ENCODE results near the gene CACHD1. TPM values are rescaled to one million over a fixed set of nuclear protein-coding genes. Genes with fewer than 3 reads are reported as not detected.

Gene CACHD1
- total RNA-seq, 2 donors from 2014 or later = 5.3 to 6.7 TPM

GRCh38 chr1:64550946-64551605 is 81.1 kb downstream of the CACHD1 start:
- DNase-seq (ENCODE audit: low spot score) (no peak), ATAC-seq (ENCODE audit: insufficient number of reproducible peaks, low FRiP score, low read depth) (no peak)
- no peak for TF ChIP-seq CTCF (IDR thresholded peaks at IDR 0.05)
- Histone ChIP-seq H3K4me3 (no peak overlapping the region), H3K27me3 (replicated peaks; ENCODE audit: insufficient read depth) (no peaks in the 10 kb centered on the region), H3K36me3 (no peaks in the 10 kb centered on the region), H3K4me1 (ENCODE audit: control insufficient read depth in 1 of 2, low read depth in 2 of 2) (peaks cover 3 to 4% of the 10 kb centered on the region in 2 donors), H3K27ac (no peak overlapping the region), H3K9me3 (no peaks in the 10 kb centered on the region)

GRCh38 chr1:64553285-64553684 is 83.4 kb downstream of the CACHD1 start:
- Histone ChIP-seq H3K4me3 (no peak overlapping the region), H3K4me1 (ENCODE audit: control insufficient read depth in 1 of 2, low read depth in 2 of 2) (no peaks in the 10 kb centered on the region), H3K9me3 (no peaks in the 10 kb centered on the region), H3K27me3 (replicated peaks; ENCODE audit: insufficient read depth) (no peaks in the 10 kb centered on the region), H3K36me3 (no peaks in the 10 kb centered on the region), H3K27ac (no peak overlapping the region)
- no peak for ATAC-seq (ENCODE audit: insufficient number of reproducible peaks, low FRiP score, low read depth)
- no peak for DNase-seq (ENCODE audit: low spot score)
- TF ChIP-seq CTCF (IDR thresholded peaks at IDR 0.05) = no peak

- no peak for ATAC-seq (ENCODE audit: insufficient number of reproducible peaks, low FRiP score, low read depth)
Observed at GRCh38 chr1:64555947-64556346, 86.0 kb downstream of the CACHD1 start.

GRCh38 chr1:64561993-64562392 is 92.1 kb downstream of the CACHD1 start:
- Histone ChIP-seq H3K9me3 (peaks cover 6% of the 10 kb centered on the region), H3K27ac (no peak overlapping the region), H3K27me3 (replicated peaks; ENCODE audit: insufficient read depth) (no peaks in the 10 kb centered on the region), H3K4me1 (ENCODE audit: control insufficient read depth in 1 of 2, low read depth in 2 of 2) (no peaks in the 10 kb centered on the region), H3K4me3 (no peak overlapping the region), H3K36me3 (no peaks in the 10 kb centered on the region)
- no peak for TF ChIP-seq CTCF (IDR thresholded peaks at IDR 0.05)
- no peak for ATAC-seq (ENCODE audit: insufficient number of reproducible peaks, low FRiP score, low read depth)
- no peak for DNase-seq (ENCODE audit: low spot score)

More at GRCh38 chr1:64555947-64556346, 86.0 kb downstream of the CACHD1 start:
- H3K27ac ChIP-seq = no peak overlapping the region
- no peaks in the 10 kb centered on the region for H3K4me1 ChIP-seq (ENCODE audit: control insufficient read depth in 1 of 2, low read depth in 2 of 2)
- H3K4me3 ChIP-seq = no peak overlapping the region
- no peaks in the 10 kb centered on the region for H3K27me3 ChIP-seq (replicated peaks; ENCODE audit: insufficient read depth)
- H3K9me3 ChIP-seq = no peaks in the 10 kb centered on the region
- H3K36me3 ChIP-seq = no peaks in the 10 kb centered on the region
- no peak for DNase-seq (ENCODE audit: low spot score)
- TF ChIP-seq CTCF (IDR thresholded peaks at IDR 0.05) = no peak

- H3K4me1 ChIP-seq (ENCODE audit: control insufficient read depth in 1 of 2, low read depth in 2 of 2) = no peaks in the 10 kb centered on the region
- no peak for ATAC-seq (ENCODE audit: insufficient number of reproducible peaks, low FRiP score, low read depth)
Observed at GRCh38 chr1:64563958-64564565, 94.1 kb downstream of the CACHD1 start.

More at GRCh38 chr1:64563958-64564565, 94.1 kb downstream of the CACHD1 start:
- Histone ChIP-seq H3K27me3 (replicated peaks; ENCODE audit: insufficient read depth) (no peaks in the 10 kb centered on the region), H3K27ac (no peak overlapping the region), H3K36me3 (no peaks in the 10 kb centered on the region), H3K9me3 (peaks cover 6% of the 10 kb centered on the region), H3K4me3 (no peak overlapping the region)
- DNase-seq (ENCODE audit: low spot score) = no peak
- TF ChIP-seq CTCF (IDR thresholded peaks at IDR 0.05) = no peak
